Endothelial cell of umbilical vein (primary cell): ENCODE results near the gene NRG3. TPM values are rescaled to one million over a fixed set of nuclear protein-coding genes. Genes with fewer than 3 reads are reported as not detected.

Source experiments
- BruUV-seq: library from RNA; stranded (reverse); fragments of 400-500 nt; replicated peaks from 2 replicates; lab custom pipeline; 2021; lab: Mats Ljungman, UMichigan
- CTCF ChIA-PET: fragments of 300-600, 350-600 bp; sonication (Branson Sonifier 250); formaldehyde crosslinking; loops from one replicate; lab custom pipeline; 2021; ENCODE audit warnings: antibody characterized with exemption, inconsistent platforms; lab: Charles Lee
- POLR2A ChIA-PET: fragments of 300-600, 350-600 bp; sonication (Branson Sonifier 250); formaldehyde crosslinking; loops from one replicate; lab custom pipeline; 2021; ENCODE audit warnings: antibody characterized with exemption, inconsistent platforms; lab: Charles Lee
- DNase-seq: peaks from one replicate; pipeline ENCODE4 v3.0.0-alpha.2; 2011; ENCODE audit warnings: low read depth, low spot score
- FAIRE-seq: peaks from 2 replicates; lab custom pipeline; 2011; peaks lifted over from hg19 to GRCh38; lab: Jason Lieb, UNC
- H2AFZ ChIP-seq: 2 replicates; pipeline ENCODE4 v1.6.0; 2012; ENCODE audit warnings: low read depth, low read length, control low read depth, inconsistent platforms
- H3K27ac ChIP-seq: 2 replicates; pipeline ENCODE4 v1.5.1; 2011; ENCODE audit warnings: low read depth, mild to moderate bottlenecking, control low read depth, low read length, moderate library complexity; ENCODE audit not compliant: insufficient read depth
- H3K27me3 ChIP-seq, 2 experiments: 2 replicates each; pipeline versions ENCODE4 v1.6.0 to v1.6.1; 2011; ENCODE audit warnings: low read length in 2 of 2, mixed read lengths in 1 of 2; ENCODE audit not compliant: control insufficient read depth in 2 of 2, insufficient read depth in 2 of 2
- H3K36me3 ChIP-seq, 2 experiments: 2 replicates in 1 of 2; 3 replicates in 1 of 2; pipeline ENCODE4 v1.5.1; 2011; ENCODE audit warnings: low read length in 2 of 2, mild to moderate bottlenecking in 1 of 2, moderate library complexity in 1 of 2; ENCODE audit not compliant: control insufficient read depth in 2 of 2, insufficient read depth in 2 of 2; ENCODE audit errors: extremely low read depth in 1 of 2
- H3K4me1 ChIP-seq: 3 replicates; pipeline ENCODE4 v1.5.1; 2011; ENCODE audit warnings: mild to moderate bottlenecking, low read length; ENCODE audit not compliant: control insufficient read depth, insufficient read depth; ENCODE audit errors: extremely low read depth
- H3K4me2 ChIP-seq: 2 replicates; pipeline ENCODE4 v1.6.1; 2011; ENCODE audit warnings: low read length, control low read depth, mixed read lengths; ENCODE audit not compliant: insufficient read depth
- H3K4me3 ChIP-seq, 3 experiments: fragments of 200-600 bp in 1 of 3; sonication (generic), shearing (Covaris generic) in 1 of 3; replicated peaks in 1 of 3; 2 replicates each; pipeline ENCODE4 v1.5.1; 2011 to 2016; ENCODE audit warnings: control low read depth in 3 of 3, low read length in 3 of 3, mild to moderate bottlenecking in 2 of 3, inconsistent platforms in 1 of 3, low read depth in 1 of 3, moderate library complexity in 1 of 3; ENCODE audit not compliant: insufficient read depth in 1 of 3
- H3K79me2 ChIP-seq: 2 replicates; pipeline ENCODE4 v1.6.0; 2012; ENCODE audit warnings: low read length, inconsistent platforms; ENCODE audit not compliant: control insufficient read depth, insufficient read depth
- H3K9ac ChIP-seq: replicated peaks from 2 replicates; pipeline ENCODE3; 2011; ENCODE audit warnings: low read length, control low read depth; ENCODE audit not compliant: insufficient read depth; ENCODE audit errors: extremely low read depth
- H3K9me1 ChIP-seq: replicated peaks from 3 replicates; pipeline ENCODE4 v1.6.0; 2011; ENCODE audit warnings: mild to moderate bottlenecking, low read length; ENCODE audit not compliant: control insufficient read depth, insufficient read depth; ENCODE audit errors: extremely low read depth
- H3K9me3 ChIP-seq: replicated peaks from 2 replicates; pipeline ENCODE4 v1.5.1; 2012; ENCODE audit warnings: low read length, inconsistent platforms; ENCODE audit not compliant: control insufficient read depth, insufficient read depth
- H4K20me1 ChIP-seq: replicated peaks from 2 replicates; pipeline ENCODE3; 2011; ENCODE audit warnings: mild to moderate bottlenecking, low read length; ENCODE audit not compliant: control insufficient read depth, insufficient read depth; ENCODE audit errors: extremely low read depth
- EZH2 ChIP-seq: IDR thresholded peaks from 2 replicates; pipeline ENCODE4 v1.6.1; 2012; ENCODE audit warnings: borderline replicate concordance, low read depth, mild to moderate bottlenecking, moderate library complexity, low read length, inconsistent platforms; ENCODE audit not compliant: severe bottlenecking
- FOS ChIP-seq: IDR thresholded peaks from 2 replicates; pipeline ENCODE4 v1.6.1; 2011; ENCODE audit warnings: mild to moderate bottlenecking, low read length, moderate library complexity, borderline replicate concordance; ENCODE audit not compliant: insufficient read depth
- GATA2 ChIP-seq: IDR thresholded peaks from 2 replicates; pipeline ENCODE4 v1.7.0; 2011; ENCODE audit warnings: low read depth, mild to moderate bottlenecking, moderate library complexity, mixed read lengths, low read length; ENCODE audit not compliant: insufficient read length, insufficient read depth
- JUN ChIP-seq: IDR thresholded peaks from 2 replicates; pipeline ENCODE4 v1.6.1; 2011; ENCODE audit warnings: borderline replicate concordance, low read depth; ENCODE audit not compliant: insufficient read length, insufficient read depth
- MYC ChIP-seq: IDR thresholded peaks from one replicate; pipeline ENCODE4 v1.6.1; 2011; ENCODE audit warnings: mild to moderate bottlenecking, low read depth, low read length
- POLR2A ChIP-seq: IDR thresholded peaks from 2 replicates; pipeline ENCODE4 v1.6.1; 2012; ENCODE audit warnings: low read depth, mild to moderate bottlenecking, control low read depth, low read length
- POLR2AphosphoS5 ChIP-seq: IDR thresholded peaks from 2 replicates; pipeline ENCODE4 v1.6.1; 2012; ENCODE audit warnings: low read depth, mild to moderate bottlenecking, control low read depth, low read length, moderate library complexity; ENCODE audit not compliant: insufficient read depth
- dilution Hi-C: fragments of 300-500 bp; cut with MboI; formaldehyde crosslinking; loops from one replicate; pipeline ENCODE4 v1.15.0; 2019; ENCODE audit warnings: low sequenced_read_pairs; ENCODE audit not compliant: extremely low pct_ligation_motif_present
- intact Hi-C: fragments of 100-400 bp; cut with micrococcal nuclease; formaldehyde crosslinking; loops from one replicate; pipeline ENCODE4 v1.10.0; 2022
- polyA plus RNA-seq, 4 experiments: library from polyadenylated mRNA; depleted of rRNA in 3 of 4; stranded (reverse) in 3 of 4; unstranded in 1 of 4; fragments of >200 nt; gene quantifications; 2 replicates each; pipeline versions ENCODE4 v1.2.1 to v1.2.3, GENCODE V29; 2011 to 2012; ENCODE audit warnings: missing spikeins in 1 of 4
- total RNA-seq: library from RNA; stranded (reverse); gene quantifications from 2 replicates; pipeline ENCODE4 v1.2.3, GENCODE V29; 2021
- TF ChIP-seq, protein P1 (sequence below), 2 donors: IDR thresholded peaks; 1 replicate in 1 of 2; 2 replicates in 1 of 2; pipeline ENCODE4 v1.5.1; 2011; ENCODE audit warnings: low read length in 2 of 2, mild to moderate bottlenecking in 2 of 2, moderate library complexity in 2 of 2, control low read depth in 1 of 2, inconsistent platforms in 1 of 2, low read depth in 1 of 2; ENCODE audit not compliant: insufficient read depth in 1 of 2; ENCODE audit errors: extremely low read depth in 1 of 2
- TF ChIP-seq, protein P2 (sequence below): IDR thresholded peaks from 2 replicates; pipeline ENCODE4 v1.6.1; 2011; ENCODE audit not compliant: insufficient read depth, insufficient read length

The NRG3 gene
- total and polyA plus RNA-seq, 2 donors (not counting 3 experiments of a cell fraction or from before 2014, with no cell fraction given) = 1.9 to 3.9 TPM

DNA sequence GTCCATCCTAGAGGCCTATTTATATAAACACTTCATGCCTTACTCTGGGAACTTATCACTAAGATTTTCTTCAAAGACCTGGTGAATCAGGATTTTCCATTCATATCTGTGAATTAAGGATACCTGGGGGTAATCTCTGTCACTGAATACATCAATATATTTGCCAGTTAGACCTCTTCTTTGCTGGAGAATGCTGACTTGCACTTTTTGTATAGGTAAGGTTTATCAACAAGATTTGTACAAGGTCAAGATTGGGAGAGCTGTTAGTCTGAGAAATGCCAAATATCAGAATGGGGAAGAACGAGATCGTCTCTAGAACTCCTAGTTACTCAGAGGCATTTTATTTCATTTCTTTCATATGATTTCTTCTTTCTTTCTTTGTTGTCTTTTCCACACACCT lies 1060.0 kb downstream of the NRG3 start:
- TF ChIP-seq FOS (no peak), POLR2AphosphoS5 (no peak), JUN (no peak), MYC (no peak), POLR2A (no peak), EZH2 (no peak), GATA2 (no peak)
- TF ChIP-seq, protein P1, sequence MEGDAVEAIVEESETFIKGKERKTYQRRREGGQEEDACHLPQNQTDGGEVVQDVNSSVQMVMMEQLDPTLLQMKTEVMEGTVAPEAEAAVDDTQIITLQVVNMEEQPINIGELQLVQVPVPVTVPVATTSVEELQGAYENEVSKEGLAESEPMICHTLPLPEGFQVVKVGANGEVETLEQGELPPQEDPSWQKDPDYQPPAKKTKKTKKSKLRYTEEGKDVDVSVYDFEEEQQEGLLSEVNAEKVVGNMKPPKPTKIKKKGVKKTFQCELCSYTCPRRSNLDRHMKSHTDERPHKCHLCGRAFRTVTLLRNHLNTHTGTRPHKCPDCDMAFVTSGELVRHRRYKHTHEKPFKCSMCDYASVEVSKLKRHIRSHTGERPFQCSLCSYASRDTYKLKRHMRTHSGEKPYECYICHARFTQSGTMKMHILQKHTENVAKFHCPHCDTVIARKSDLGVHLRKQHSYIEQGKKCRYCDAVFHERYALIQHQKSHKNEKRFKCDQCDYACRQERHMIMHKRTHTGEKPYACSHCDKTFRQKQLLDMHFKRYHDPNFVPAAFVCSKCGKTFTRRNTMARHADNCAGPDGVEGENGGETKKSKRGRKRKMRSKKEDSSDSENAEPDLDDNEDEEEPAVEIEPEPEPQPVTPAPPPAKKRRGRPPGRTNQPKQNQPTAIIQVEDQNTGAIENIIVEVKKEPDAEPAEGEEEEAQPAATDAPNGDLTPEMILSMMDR (IDR thresholded peaks at IDR 0.05; ENCODE audit: extremely low read depth in 1 of 2, insufficient read depth in 1 of 2, low read depth in 1 of 2, low read length in 2 of 2) = no peak
- TF ChIP-seq, protein P2, sequence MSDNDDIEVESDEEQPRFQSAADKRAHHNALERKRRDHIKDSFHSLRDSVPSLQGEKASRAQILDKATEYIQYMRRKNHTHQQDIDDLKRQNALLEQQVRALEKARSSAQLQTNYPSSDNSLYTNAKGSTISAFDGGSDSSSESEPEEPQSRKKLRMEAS = no peak

More for the DNA sequence above, 1060.0 kb downstream of the NRG3 start:
- Histone ChIP-seq H3K4me3 (no peak overlapping the region), H3K4me1 (no peaks in the 10 kb centered on the region), H3K9me3 (no peaks in the 10 kb centered on the region), H4K20me1 (no peaks in the 10 kb centered on the region), H3K4me2 (no peak overlapping the region), H3K36me3 (no peaks in the 10 kb centered on the region), H2AFZ (no peak overlapping the region), H3K9me1 (no peaks in the 10 kb centered on the region), H3K27ac (no peak overlapping the region), H3K27me3 (no peaks in the 10 kb centered on the region), H3K79me2 (no peaks in the 10 kb centered on the region), H3K9ac (no peak overlapping the region)
- dilution Hi-C loops (no loop called here), intact Hi-C loops (loop anchor here (1.0 kb wide), 1 partner anchor 936 kb away; no protein-coding TSS in a partner anchor)
- ChIA-PET CTCF (interaction anchor here (0.9 to 1.4 kb wide), 2 partner anchors 8 to 936 kb away, joined by 3 to 6 read pairs; no protein-coding TSS in a partner anchor), POLR2A (no interaction called here)
- DNase-seq = no peak
- no TSS peak for BruUV-seq
- no peak for FAIRE-seq
